Activated naive CD8-positive, alpha-beta T cell treated with anti-CD3 and anti-CD28 coated beads, Interleukin-2, amount 50 U/mL, for 24 hours (primary cell): ENCODE results near the gene RS1.

ENCODE experiments used
- ATAC-seq: fragments of 150-1000 bp; cut with Tn5 transposase; one replicate; pipeline ENCODE4 v1.10.0; 2021
- DNase-seq: peaks from one replicate; pipeline ENCODE4 v3.0.0; 2021
- H3K27ac Mint-ChIP-seq: one replicate; pipeline ENCODE4 v1.8.0; 2021; ENCODE audit warnings: mild to moderate bottlenecking, mixed read lengths
- H3K27me3 Mint-ChIP-seq: one replicate; pipeline ENCODE4 v1.8.0; 2021; ENCODE audit warnings: mixed read lengths
- H3K36me3 Mint-ChIP-seq: one replicate; pipeline ENCODE4 v1.8.0; 2021; ENCODE audit warnings: low read depth, mixed read lengths
- H3K4me1 Mint-ChIP-seq: one replicate; pipeline ENCODE4 v1.8.0; 2021; ENCODE audit warnings: mixed read lengths
- H3K4me3 Mint-ChIP-seq: one replicate; pipeline ENCODE4 v1.8.0; 2021; ENCODE audit warnings: mild to moderate bottlenecking, moderate library complexity, mixed read lengths
- H3K9me3 Mint-ChIP-seq: one replicate; pipeline ENCODE4 v1.8.0; 2021; ENCODE audit warnings: mixed read lengths

RS1 gene

DNA sequence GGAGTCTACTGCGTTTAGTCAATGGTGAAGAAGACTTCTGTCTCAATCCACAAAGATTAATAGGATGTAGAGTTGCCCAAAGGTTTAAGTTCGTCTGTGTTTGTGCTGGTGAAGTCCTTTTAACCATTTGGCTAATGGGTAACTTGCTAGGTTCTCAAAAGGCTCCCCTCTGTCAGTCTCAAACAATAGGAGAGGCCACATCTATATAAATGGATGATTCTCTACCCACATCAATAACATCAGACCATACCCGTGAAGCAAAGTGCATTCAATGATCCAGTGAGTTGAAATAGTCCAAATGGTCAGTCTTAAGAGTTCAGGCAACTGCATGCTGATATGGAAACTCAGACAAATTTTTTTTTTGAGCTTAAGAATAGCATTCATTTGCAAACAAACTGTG lies 28.1 kb downstream of the RS1 start:
- no peaks in the 10 kb centered on the region for H3K4me1 Mint-ChIP-seq

DNA sequence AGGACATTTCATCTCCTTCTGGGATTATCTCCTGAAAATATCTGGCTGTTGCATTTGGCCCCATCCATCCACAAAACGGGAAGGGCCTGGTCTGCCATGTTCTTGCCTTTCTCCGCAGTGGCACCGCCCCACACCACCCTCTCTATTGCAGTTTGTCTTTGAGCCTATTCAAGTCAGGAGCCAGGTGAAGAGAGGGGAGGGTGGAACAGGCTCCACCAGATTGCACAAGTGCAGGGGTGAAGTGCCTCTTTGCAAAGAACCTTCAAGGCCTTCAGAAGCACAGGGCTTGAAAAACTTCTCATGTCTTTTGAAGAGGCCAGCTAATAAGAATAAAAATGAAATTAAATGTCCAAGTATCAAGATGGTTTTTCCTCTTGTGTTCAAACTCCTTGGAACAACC lies 28.7 kb downstream of the RS1 start:
- Mint-ChIP-seq H3K4me3 (no peak overlapping the region), H3K36me3 (no peaks in the 10 kb centered on the region), H3K27ac (no peak overlapping the region), H3K4me1 (no peaks in the 10 kb centered on the region), H3K27me3 (no peaks in the 10 kb centered on the region), H3K9me3 (no peaks in the 10 kb centered on the region)
- DNase-seq = no peak
- no peak for ATAC-seq

More for the DNA sequence above, 28.1 kb downstream of the RS1 start:
- Mint-ChIP-seq H3K27ac (no peak overlapping the region), H3K9me3 (no peaks in the 10 kb centered on the region), H3K36me3 (no peaks in the 10 kb centered on the region), H3K4me3 (no peak overlapping the region), H3K27me3 (no peaks in the 10 kb centered on the region)
- ATAC-seq = no peak
- DNase-seq = no peak

DNA sequence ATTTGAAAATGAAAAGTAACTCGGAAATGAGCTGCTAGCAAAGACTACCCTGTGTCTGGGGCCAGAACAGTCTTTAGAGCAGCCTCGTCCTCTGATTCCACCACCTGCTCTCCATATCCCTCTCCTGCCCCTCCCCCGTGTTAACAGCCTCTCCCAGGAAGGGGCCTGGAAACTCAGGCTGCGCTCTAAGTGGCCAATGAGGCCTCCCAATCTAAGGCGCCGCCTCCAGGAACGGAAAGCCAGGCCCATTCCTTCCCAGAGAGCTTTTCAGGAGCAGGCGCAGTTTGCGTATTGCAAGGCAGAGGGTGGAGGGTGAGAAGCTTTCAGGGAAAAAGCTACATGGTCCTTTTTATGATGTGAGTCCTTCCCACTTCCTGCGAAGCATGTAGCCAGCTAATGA lies 31.2 kb downstream of the RS1 start:
- H3K36me3 Mint-ChIP-seq = no peaks in the 10 kb centered on the region
- H3K27me3 Mint-ChIP-seq = no peaks in the 10 kb centered on the region
- no peaks in the 10 kb centered on the region for H3K9me3 Mint-ChIP-seq
- ATAC-seq (no peak), DNase-seq (no peak)
- no peak overlapping the region for H3K27ac Mint-ChIP-seq
- H3K4me1 Mint-ChIP-seq = no peaks in the 10 kb centered on the region
- H3K4me3 Mint-ChIP-seq = no peak overlapping the region

DNA sequence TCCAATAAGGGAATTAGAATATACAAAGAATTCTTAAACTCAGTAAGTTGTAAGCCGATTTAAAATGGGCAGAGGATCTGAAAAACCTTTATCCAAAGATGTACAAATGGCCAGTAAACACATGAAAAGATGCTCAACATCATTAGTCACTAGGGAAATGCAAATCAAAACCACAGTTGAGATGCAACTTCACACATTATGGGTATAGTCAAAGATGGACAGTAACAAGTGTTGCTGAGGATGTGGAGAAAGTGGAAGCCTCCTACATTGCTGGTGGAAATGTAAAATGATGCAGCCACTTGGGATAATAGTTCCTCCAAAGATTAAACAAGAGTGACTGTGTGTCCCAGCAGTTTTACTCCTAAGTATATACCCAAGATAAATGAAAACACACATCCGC lies 32.6 kb downstream of the RS1 start:
- no peaks in the 10 kb centered on the region for H3K9me3 Mint-ChIP-seq
- ATAC-seq (no peak), DNase-seq (no peak)
- H3K27me3 Mint-ChIP-seq = no peaks in the 10 kb centered on the region
- H3K4me1 Mint-ChIP-seq = no peaks in the 10 kb centered on the region
- H3K4me3 Mint-ChIP-seq = no peak overlapping the region
- H3K36me3 Mint-ChIP-seq = no peaks in the 10 kb centered on the region
- H3K27ac Mint-ChIP-seq = no peak overlapping the region

DNA sequence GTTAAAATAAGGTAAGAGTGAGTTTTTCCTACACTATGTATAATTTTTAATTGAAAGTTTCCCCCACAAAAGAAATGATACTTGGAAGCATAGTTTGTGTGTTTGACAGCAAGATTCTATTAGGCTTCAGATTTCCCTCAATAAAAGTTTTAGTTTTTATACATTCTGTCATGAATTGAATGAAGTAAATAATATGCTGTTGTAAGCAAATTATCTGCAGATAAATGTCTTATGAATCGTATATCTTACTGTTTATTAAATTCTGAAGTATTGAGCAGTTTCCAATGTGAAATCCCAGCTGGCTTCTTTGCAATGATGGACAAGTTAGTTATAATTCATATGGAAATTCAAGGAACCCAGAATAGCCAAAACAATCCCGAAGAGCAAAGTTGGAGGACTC lies 33.5 kb downstream of the RS1 start:
- Mint-ChIP-seq H3K9me3 (no peaks in the 10 kb centered on the region), H3K36me3 (peaks cover 2% of the 10 kb centered on the region), H3K4me3 (no peak overlapping the region), H3K27ac (no peak overlapping the region), H3K4me1 (no peaks in the 10 kb centered on the region), H3K27me3 (no peaks in the 10 kb centered on the region)
- DNase-seq (no peak), ATAC-seq (no peak)

DNA sequence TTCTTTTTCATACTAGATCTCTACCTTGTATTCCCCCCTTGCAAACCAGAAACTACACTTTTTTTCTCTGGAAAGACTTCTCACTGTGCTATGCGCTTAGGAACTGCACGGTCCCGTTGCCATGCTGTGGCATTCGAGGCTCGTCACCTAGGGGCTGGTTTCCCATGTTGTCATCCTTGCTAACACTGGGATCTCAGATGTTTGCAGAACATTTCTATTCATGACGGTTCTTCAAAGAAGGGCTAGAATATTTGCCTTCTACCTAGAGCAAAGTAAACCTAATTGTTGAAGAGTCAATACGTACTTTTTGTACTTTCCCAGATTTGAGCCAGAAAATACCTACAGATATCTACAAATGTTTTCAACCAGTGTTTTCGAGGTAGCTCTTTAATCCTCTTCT lies 41.0 kb downstream of the RS1 start:
- Mint-ChIP-seq H3K9me3 (no peaks in the 10 kb centered on the region), H3K36me3 (peaks cover 2% of the 10 kb centered on the region), H3K4me1 (no peaks in the 10 kb centered on the region), H3K27ac (no peak overlapping the region), H3K4me3 (no peak overlapping the region), H3K27me3 (no peaks in the 10 kb centered on the region)
- DNase-seq (no peak), ATAC-seq (no peak)

DNA sequence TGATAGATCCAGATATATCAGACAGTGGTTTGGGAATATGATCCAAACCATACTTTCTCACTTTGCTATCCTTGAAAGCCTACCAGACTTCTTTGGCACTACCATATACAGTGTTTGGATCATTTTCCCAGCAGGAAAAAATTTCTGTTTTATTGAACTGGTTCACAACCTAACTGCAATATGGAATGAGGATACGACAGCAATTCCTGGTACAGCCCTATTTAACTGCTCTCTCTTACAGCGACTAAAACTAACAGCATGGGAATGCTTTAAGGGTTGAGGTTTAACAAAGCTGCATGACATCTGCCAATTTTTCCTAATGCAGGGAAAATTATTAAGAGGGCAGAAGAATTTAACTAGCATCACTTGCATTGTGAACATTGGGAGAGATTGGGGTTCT lies 47.3 kb downstream of the RS1 start:
- Mint-ChIP-seq H3K27me3 (no peaks in the 10 kb centered on the region), H3K27ac (no peak overlapping the region), H3K36me3 (no peaks in the 10 kb centered on the region), H3K4me3 (no peak overlapping the region), H3K9me3 (no peaks in the 10 kb centered on the region), H3K4me1 (no peaks in the 10 kb centered on the region)
- no peak for DNase-seq
- no peak for ATAC-seq

DNA sequence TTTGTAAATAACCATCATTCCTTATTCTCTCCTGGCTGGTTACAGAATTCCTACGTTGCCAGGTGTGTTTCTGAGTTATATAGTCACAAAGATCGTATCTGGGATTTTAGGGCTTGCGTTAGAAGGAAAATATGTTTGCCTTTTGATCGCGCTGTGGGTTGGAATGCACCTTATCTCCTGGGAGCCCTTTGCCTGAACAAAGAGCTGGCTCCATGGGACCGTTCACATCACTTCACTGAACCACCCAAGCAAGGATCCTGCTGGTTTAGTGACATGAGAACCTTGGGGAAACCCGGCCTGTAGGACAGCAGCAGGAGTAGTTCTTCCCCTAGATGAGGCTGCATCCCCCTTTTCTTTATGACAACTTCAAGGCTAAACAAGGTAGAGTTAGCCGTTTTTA lies 51.6 kb downstream of the RS1 start:
- H3K4me1 Mint-ChIP-seq = no peaks in the 10 kb centered on the region
- H3K4me3 Mint-ChIP-seq = no peak overlapping the region
- H3K9me3 Mint-ChIP-seq = no peaks in the 10 kb centered on the region
- ATAC-seq (no peak), DNase-seq (no peak)
- H3K36me3 Mint-ChIP-seq = no peaks in the 10 kb centered on the region
- no peaks in the 10 kb centered on the region for H3K27me3 Mint-ChIP-seq
- no peak overlapping the region for H3K27ac Mint-ChIP-seq

DNA sequence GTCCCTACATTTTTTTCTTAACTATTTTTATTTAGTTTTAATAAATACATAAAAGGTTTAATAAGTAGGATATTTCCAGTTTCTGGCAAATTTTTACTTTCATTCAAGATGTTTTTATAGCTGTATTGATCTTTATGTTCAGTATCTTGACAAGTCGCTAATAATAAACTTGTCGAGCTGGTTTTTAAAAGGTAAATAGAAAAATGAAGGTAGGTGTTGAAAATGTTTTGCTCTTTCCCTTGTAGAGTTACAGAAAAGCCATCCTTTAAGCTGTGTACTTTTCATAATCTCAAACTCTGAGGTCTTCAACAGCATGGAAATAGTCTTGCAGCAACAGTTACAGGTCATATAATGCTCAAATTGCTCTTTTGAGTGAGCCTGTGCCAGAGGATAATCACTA lies 52.6 kb downstream of the RS1 start:
- no peak for ATAC-seq
- no peak overlapping the region for H3K4me3 Mint-ChIP-seq
- H3K4me1 Mint-ChIP-seq = no peaks in the 10 kb centered on the region
- H3K36me3 Mint-ChIP-seq = no peaks in the 10 kb centered on the region
- no peaks in the 10 kb centered on the region for H3K9me3 Mint-ChIP-seq
- no peak for DNase-seq
- H3K27me3 Mint-ChIP-seq = no peaks in the 10 kb centered on the region
- H3K27ac Mint-ChIP-seq = no peak overlapping the region

DNA sequence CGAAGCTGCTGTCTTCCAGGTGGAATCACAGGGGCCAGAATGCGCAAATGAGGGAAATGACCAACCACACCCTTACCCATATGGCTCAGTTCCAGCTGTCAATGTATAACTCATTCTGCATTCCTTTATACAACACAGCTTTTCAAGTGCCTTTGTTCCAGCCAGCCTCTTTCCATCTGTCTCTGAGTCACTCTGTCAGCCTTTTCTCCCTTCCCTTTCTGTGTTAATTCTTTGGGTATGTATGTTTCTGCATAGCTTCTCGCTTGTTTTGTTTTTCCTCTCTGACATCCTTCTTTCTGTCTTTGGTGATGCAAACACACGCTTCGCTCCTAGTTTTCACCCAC lies 54.5 kb downstream of the RS1 start:
- Mint-ChIP-seq H3K36me3 (no peaks in the 10 kb centered on the region), H3K4me1 (no peaks in the 10 kb centered on the region), H3K4me3 (no peak overlapping the region), H3K27ac (no peak overlapping the region), H3K9me3 (no peaks in the 10 kb centered on the region), H3K27me3 (no peaks in the 10 kb centered on the region)
- DNase-seq = no peak
- ATAC-seq = no peak

DNA sequence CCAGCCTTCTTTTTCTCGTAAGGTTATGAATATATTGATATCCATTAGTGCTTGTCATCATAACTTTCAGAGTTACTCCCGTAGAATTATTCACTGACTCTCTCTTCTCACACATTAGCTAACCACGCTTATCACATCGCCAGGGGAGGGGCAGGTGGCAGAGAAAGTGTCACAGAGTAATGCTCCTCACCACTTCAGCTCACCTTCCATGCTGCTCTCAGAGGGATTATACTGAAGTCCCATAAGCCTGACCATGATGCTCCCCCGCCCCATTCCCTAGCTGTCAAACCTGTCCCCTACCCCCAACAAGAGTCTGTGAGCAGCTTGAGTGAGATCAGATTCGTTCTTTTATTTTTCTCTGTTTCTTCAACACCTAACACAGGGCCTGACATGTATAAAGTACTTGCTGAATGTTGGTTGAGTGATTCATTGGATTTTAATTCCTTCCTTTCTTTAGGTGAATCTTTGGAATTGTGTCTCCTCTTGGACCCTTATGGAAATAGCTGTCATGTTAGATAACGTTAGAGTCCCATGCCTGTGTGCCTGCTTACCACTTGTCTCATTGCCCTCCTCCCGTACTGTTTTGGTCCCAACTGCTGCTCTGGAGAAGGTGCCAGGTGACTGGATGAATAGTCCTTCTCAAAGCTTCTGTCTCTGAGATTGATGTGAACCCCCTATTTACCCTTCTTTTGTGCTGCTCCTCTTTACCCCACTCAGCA lies 55.1 kb downstream of the RS1 start:
- Mint-ChIP-seq H3K4me1 (no peaks in the 10 kb centered on the region), H3K27ac (no peak overlapping the region), H3K27me3 (no peaks in the 10 kb centered on the region), H3K36me3 (no peaks in the 10 kb centered on the region), H3K4me3 (no peak overlapping the region), H3K9me3 (no peaks in the 10 kb centered on the region)
- no peak for DNase-seq
- no peak for ATAC-seq

DNA sequence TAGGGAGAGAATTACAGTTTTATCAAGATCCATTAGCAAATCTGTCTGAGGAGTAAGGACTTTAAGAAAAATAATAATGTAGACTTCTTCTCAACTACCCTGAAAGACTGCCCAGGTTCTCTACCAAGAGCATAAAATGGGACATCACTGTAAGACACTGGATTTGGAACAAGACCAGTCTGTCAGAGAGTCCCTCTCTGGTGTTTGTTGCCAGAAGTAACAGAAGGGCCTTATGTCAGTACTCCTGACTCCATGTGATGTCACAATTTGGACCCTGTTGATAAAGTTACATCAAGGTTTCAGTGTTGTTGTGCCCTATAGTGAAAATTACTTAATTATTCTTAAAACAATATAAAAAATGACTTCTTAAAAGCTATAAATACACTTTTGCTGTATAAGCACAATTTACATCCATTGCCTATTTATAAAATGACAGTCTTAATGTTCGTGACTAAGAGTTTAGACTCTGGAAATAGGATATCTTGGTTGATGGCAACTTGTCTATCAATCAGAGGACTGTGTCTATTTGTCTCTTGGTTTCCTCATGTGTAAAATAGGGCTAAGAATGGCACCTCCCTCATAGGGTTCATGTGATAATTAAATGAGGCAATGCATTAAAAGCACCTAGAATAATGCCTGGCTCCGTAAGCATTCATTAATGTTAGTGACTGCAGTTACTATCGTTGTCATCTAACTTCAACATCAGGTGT lies 57.8 kb downstream of the RS1 start:
- H3K4me1 Mint-ChIP-seq = no peaks in the 10 kb centered on the region
- ATAC-seq = no peak
- H3K27ac Mint-ChIP-seq = no peak overlapping the region
- no peak for DNase-seq
- no peaks in the 10 kb centered on the region for H3K27me3 Mint-ChIP-seq
- H3K9me3 Mint-ChIP-seq = no peaks in the 10 kb centered on the region
- peaks cover 4% of the 10 kb centered on the region for H3K36me3 Mint-ChIP-seq
- no peak overlapping the region for H3K4me3 Mint-ChIP-seq

DNA sequence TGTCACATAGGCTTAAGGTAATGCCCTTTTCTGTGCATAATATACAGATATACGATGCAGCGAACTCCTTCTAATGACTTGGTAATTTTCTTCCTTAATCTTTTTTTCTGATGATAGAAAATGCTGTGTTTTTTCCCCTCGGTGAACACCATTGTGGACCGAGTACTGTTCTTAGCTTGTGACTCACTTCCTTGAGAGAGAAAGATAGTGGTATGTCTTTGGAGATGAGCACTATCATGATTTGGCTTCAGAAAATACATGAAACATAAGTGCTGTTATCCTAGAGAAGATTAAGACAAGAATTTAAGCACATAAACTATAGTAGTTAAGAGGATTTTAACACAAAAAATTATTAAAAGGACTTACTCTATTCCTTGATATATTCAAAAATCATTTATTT lies 63.9 kb downstream of the RS1 start:
- ATAC-seq (no peak), DNase-seq (no peak)
- Mint-ChIP-seq H3K27ac (no peak overlapping the region), H3K9me3 (no peaks in the 10 kb centered on the region), H3K4me1 (no peaks in the 10 kb centered on the region), H3K27me3 (no peaks in the 10 kb centered on the region), H3K4me3 (no peak overlapping the region), H3K36me3 (peaks cover 4% of the 10 kb centered on the region)

DNA sequence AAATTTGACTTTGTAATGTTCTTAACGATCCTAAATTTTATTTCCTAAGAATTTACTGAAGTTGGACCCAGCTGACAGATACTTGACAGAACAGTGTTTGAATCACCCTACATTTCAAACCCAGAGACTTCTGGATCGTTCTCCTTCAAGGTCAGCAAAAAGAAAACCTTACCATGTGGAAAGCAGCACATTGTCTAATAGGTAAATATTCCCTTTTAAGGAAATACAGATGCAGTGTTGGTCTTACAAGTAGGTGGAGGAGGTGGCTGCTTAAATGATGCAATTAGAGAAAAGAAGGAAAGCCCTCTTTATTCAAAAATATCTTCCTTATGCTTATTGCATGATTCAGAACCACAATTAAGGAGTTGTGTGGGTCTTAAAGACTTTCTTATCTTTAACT lies 73.5 kb downstream of the RS1 start:
- no peak overlapping the region for H3K27ac Mint-ChIP-seq
- DNase-seq (no peak), ATAC-seq (no peak)
- no peaks in the 10 kb centered on the region for H3K4me1 Mint-ChIP-seq
- no peaks in the 10 kb centered on the region for H3K9me3 Mint-ChIP-seq
- H3K27me3 Mint-ChIP-seq = no peaks in the 10 kb centered on the region
- no peaks in the 10 kb centered on the region for H3K36me3 Mint-ChIP-seq
- H3K4me3 Mint-ChIP-seq = no peak overlapping the region

DNA sequence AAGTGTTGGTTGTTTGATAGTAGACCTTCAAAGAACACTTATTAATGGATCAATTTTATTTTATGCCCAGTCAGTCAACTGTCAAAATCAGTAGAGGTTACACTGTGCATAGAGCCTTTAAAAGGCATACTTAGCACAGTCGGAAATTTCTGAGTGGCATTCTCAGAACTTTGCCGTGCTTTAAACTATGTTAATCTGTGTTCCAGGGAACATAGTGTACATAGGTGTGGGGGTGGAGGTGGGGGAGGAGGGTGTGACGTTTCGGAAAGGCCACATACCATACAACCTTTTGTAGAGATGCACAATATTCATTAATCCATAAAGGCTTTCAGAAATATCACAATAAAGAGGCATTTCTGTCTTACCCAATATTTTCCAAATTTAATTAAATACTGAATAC lies 75.8 kb downstream of the RS1 start:
- ATAC-seq (no peak), DNase-seq (no peak)
- no peaks in the 10 kb centered on the region for H3K27me3 Mint-ChIP-seq
- no peaks in the 10 kb centered on the region for H3K36me3 Mint-ChIP-seq
- no peaks in the 10 kb centered on the region for H3K4me1 Mint-ChIP-seq
- no peaks in the 10 kb centered on the region for H3K9me3 Mint-ChIP-seq
- no peak overlapping the region for H3K27ac Mint-ChIP-seq
- H3K4me3 Mint-ChIP-seq = no peak overlapping the region

DNA sequence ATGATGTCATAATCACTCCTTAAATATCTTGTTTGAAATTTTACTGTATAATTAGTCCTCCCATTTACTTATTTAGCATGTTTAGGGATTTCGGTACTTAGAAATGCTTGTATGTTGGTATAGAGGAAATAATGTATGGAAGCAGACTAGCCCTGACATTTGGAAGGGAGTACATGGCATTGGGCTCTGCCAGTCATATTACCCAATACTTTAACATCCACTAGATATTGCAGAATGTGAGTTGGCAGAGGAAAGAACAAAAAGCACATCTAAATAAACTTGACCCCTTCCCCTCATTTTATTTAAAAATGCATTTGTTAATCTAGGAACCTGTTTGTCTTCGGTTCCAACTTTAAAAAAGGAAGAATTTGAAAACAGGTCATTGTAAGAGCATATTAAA lies 77.8 kb downstream of the RS1 start:
- Mint-ChIP-seq H3K27me3 (no peaks in the 10 kb centered on the region), H3K36me3 (peaks cover under 1% of the 10 kb centered on the region), H3K4me1 (no peaks in the 10 kb centered on the region), H3K27ac (no peak overlapping the region), H3K4me3 (no peak overlapping the region), H3K9me3 (no peaks in the 10 kb centered on the region)
- DNase-seq = no peak
- ATAC-seq = no peak
